ENCODE results near the gene USP20. TPM values are rescaled to one million over a fixed set of nuclear protein-coding genes. Genes with fewer than 3 reads are reported as not detected.

Gene USP20
- total RNA-seq = 17.5 and 26.2 TPM in 2 replicates

DNA sequence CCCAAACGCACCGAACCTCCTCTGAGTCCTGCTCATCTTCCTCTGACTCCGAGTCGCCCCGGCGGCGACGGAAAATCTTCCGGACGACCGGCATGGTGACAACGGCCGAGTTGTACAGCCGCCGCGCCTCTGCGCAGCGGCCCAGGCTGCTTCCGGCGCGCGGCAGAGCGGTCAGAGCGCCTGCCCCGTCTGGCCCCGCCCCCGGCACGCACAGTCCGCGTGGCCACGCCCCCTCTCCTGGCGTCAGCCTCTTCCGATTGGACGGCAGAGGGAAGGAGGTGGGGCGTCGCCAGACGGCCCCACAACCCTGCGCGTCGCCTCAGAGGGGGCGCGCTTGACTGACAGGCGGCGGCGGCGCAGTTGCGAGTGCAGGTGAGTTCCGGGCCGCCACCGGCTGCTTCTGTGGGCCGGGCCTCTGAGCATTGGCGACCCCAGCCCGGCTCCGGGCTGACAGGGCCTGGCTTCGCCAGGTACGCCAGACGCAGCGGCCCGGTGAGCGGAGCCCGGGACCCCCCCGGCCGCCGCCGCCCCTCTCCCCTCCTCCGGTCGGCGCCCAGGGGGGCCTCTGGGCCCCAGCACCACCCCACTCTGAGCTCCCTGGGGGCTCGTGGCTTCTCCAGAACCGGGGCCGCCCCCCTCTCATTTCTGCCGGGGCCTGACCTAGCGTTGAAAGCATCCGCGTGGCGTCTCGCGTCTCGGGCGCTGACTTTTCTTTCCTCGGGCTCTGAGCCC lies at the start of gene USP20, which contains the start of gene C9orf78:
Gene USP20, plus strand, starts transcription at position 331 of the 732 bp plus-strand sequence. CDS start 17,098 bp downstream, outside the sequence.
Gene C9orf78, minus strand, starts transcription at position 148 of the 732 bp plus-strand sequence. Its CDS starts 54 bp downstream, at position 94.

DNA sequence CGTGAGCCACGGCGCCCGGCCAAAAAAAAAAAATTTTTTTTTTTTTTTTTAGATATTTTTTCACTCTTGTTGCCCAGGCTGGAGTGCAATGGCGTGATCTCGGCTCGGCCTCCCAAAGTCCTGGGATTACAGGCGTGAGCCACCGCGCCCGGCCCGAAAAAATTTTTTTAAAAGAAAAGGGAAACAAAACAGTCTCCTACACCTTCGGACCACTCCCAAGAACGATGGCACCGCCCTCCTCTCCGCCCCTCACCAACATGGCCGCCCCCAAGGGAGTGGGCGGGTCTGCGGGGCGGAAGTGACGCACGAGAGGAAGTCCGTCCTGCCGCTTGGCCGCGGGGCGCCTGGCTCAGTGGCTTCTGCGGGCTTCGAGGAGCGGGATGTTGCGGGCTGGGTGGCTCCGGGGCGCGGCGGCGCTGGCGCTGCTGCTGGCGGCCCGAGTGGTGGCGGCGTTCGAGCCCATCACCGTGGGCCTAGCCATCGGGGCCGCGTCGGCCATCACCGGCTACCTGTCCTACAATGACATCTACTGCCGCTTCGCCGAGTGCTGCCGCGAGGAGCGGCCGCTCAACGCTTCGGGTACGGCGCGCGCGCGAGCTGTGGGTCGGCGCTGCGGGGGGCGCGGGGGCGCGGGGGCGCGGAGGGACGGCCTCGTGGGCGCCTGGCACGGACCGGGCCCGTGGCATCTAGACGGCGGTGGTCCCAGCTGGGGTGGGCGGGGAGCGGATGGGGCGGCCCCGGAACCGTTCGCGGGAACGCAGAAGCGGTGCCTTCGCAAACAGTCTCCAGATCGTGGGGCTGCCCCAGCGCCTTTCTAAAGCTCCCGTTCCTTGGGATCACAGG lies 32.2 kb upstream of the USP20 start, which contains the start of gene TOR1B:
Gene TOR1B, plus strand, starts transcription at position 352 of the 843 bp plus-strand sequence. Its CDS starts 29 bp downstream, at position 381.

DNA sequence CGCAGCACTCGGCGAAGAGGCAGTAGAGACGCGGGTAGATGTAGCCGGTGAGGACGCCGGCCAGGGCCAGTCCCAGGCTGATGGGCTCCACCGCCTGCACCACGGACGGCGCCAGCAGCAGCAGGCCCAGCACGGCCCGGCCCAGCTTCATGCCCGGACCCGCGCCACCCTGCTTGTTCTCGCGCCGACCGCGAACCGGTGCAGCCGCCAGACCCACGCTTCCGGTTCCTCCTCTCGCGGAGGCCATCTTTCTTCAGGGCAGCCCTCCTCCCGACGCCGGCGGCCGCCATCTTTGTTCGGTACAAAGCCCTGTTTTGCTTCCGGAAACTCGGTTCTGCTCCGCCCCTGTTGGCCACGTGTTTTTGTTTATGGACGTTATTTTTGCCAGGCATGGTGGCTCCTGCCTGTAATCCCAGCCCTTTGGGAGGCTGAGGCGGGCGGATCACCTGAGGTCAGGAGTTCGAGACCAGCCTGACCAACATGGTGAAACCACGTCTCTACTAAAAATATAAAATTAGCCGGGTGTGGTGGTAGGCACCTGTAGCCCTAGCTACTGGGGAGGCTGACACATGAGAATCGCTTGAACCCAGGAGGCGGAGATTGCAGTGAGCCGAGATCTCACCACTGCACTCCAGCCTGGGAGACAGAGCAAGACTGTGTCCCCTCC lies 11.2 kb upstream of the USP20 start, which contains the start of gene TOR1A:
Gene TOR1A, minus strand, starts transcription at position 202 of the 667 bp plus-strand sequence. Its CDS starts 51 bp downstream, at position 151.

Other genes starting within 250 kb of the USP20 start
- gene C9orf50, start 214.4 kb upstream of the USP20 start, total RNA-seq = not detected in 2 replicates
- 103 and 113 TPM in 2 replicates for gene NTMT1, start 209.3 kb upstream of the USP20 start, total RNA-seq
- 23.9 and 30.3 TPM in 2 replicates for gene ASB6, start 193.3 kb upstream of the USP20 start, total RNA-seq
- 1.4 TPM in 1 of 2 replicates, not detected in the other for gene PRRX2, start 169.8 kb upstream of the USP20 start, total RNA-seq
- gene PTGES, start 82.4 kb upstream of the USP20 start, total RNA-seq = 4.4 and 4.9 TPM in 2 replicates
- 33.5 and 43.2 TPM in 2 replicates for gene TOR1B, start 32.3 kb upstream of the USP20 start, total RNA-seq
- 70.7 and 101 TPM in 2 replicates for gene TOR1A, start 11.3 kb upstream of the USP20 start, total RNA-seq
- gene C9orf78, start 183 bp upstream of the USP20 start, total RNA-seq = 40.4 and 49.3 TPM in 2 replicates
- gene FNBP1, start 207.7 kb downstream of the USP20 start, total RNA-seq = 11.2 and 16.7 TPM in 2 replicates
- gene GPR107, start 218.4 kb downstream of the USP20 start, total RNA-seq = 23.1 and 26.6 TPM in 2 replicates